Stimulated activated CD4-positive, alpha-beta T cell treated with anti-CD3 and anti-CD28 coated beads, Interleukin-2, amount 100 ng/mL, for 48 hours (primary cell): Measurements from ENCODE around the gene ALDH1L1.

Experiments
- DNase-seq, 2 donors: peaks; one replicate each; pipeline ENCODE4 v3.0.0-alpha.2; 2020

Gene ALDH1L1

DNA sequence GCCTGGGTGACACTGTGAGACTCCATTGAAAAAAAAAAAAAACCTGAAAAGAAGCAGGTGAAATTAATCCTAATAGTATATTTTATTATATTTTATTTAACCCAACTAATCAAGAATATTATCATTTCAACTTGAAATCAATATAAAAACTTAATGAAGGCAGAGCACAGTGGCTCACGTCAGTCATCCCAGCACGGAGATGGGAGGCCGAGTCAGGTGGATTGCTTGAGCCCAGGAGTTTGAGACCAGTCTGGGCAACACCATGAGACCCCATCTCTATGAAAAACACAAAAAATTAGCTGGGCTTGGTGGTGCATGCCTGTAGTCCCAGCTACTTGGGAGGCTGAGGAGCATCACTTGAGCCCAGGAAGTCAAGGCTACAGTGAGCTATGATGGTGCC is 63.2 kb downstream of the ALDH1L1 start:
- no peak for DNase-seq

DNA sequence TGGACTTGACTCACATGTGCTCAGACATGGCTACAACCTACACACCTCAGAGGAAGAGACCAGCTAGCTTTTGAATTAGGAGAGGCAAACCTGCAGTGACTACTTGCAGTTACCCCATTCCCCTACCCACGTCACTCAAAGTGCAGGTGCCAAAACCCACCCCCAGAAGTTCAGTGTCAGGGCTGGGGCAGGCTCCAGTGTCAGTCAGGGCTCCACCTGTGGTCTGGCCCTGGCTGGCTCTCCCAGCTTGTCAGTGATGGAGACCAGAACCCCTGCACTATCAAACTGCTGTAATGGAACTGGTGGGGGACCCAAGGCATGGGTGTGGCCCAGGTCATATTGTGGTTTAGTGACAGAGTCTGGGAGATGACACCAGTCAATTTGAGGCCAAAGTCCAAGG is 63.9 kb downstream of the ALDH1L1 start:
- no peak for DNase-seq

DNA sequence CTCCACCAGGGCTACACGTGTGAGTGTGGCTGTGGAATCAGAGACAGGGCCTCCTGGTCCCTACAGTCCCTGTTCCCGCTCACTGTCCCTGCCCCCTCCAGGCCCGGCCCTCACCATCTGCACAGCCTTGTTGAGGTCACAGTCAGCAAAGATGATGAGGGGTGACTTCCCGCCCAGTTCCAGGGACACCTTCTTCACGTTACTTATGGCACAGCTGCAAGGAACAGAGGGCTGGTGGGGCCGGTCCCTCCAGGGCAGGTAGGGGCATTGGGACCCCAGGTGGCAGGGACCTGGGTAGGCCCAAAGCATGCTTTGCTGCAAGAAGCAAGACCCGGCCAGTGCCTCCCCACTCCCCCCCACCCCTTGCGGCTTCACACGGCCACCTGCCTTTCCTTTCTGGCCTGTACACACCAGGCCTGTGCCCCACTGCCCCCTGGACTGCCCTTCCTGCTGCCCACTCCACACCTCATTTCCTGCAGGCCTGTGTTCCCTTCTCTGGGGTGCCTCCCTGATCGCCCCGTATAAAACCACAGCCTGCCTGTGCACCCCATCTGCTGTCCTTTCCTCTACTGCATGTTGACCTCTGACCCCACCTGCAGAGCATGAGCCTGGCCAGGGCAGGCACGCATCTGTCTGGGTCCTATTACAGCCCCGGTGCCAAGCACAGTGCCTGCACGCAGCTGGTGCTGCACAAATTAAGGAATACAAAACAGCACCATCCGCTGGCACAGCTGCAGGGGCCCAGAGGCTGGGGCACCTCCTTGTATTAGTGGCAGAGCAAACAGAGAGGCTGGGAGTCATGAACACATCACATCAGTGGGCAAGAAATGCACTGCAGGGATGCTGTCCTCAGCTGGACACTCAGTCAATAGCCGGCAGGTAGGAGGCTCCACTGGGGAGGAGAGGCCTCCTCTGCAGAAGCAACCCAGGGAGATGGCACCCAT is 65.7 kb downstream of the ALDH1L1 start:
- DNase-seq: no peak

- no peak for DNase-seq
Observed at GRCh38 chr3:126113733-126114442, 66.5 kb downstream of the ALDH1L1 start.

DNA sequence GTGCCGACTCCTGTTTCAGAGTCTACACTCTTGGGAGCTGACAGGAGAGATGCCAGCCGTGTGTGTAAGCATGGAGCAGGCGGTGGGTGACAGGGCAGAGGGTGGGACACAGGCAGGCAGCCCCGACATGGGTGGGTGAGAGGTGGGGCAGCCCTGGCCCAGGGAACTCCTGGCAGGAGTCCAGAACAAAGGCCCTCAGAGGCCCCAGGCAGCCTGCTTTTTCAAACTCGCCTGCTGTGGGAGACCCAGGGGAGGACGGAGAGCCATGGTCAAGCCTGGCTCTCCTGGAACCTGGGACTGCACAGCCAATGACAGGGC is 67.2 kb downstream of the ALDH1L1 start:
- DNase-seq: no peak

GRCh38 chr3:126112531-126113237 is 67.7 kb downstream of the ALDH1L1 start:
- no peak for DNase-seq

- DNase-seq: no peak
Observed at GRCh38 chr3:126111566-126112475, 68.6 kb downstream of the ALDH1L1 start.

DNA sequence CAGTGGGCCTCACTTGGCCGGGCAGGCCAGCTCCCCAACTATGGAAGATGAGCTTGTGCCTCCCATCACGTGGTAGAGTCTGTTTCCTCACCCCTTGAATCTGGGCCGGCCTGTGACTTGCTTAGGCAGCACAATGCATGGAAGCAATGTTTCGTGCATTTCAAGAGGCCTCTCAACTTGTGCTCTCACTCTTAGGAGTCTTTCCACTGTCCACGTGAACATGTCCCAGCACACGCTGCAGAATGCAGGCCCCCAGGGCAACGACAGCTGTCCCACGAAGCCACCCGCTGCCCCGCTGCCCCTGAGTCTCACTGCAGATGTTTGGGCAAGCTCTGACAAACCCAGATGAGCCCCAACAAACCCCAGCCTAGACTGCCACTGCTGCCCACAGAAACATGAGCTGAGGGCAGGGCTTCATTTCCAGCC is 69.2 kb downstream of the ALDH1L1 start:
- no peak for DNase-seq

DNA sequence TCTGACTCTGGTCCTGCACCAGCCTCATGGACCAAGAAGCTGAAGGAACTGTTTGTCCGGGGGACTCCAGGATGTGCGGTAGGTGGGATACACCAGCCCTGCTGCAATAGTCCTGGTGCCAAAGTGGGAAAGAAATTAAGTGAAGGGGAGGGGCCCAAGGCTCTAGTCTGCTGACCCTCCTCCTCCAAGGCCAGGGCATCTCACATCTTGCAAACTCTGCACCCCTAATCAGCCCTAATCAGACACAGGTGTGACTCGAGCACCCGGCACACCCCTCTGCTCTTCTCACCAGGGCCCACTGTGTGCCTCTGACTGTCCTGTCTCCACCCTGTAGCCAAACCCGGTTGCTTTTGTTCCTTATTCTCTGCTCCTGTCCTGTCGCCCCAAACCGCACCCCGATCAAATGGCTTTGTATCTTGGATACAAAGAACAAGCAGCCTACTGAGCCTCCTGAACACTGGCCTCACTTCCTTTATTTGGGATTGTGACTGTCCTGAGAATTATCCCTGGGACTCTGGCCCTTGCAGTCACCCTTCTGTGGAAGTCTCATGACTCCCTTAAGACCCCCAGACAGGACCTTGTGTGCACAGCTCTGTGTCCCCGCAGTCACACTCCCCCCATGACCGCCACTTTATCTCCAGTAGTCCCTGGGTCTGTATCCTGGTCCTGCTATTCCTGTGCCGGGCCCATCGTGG is 69.8 kb downstream of the ALDH1L1 start:
- DNase-seq: no peak

GRCh38 chr3:126109880-126110235 is 70.5 kb downstream of the ALDH1L1 start:
- no peak for DNase-seq

GRCh38 chr3:126109146-126109879 is 71.1 kb downstream of the ALDH1L1 start:
- no peak for DNase-seq

DNA sequence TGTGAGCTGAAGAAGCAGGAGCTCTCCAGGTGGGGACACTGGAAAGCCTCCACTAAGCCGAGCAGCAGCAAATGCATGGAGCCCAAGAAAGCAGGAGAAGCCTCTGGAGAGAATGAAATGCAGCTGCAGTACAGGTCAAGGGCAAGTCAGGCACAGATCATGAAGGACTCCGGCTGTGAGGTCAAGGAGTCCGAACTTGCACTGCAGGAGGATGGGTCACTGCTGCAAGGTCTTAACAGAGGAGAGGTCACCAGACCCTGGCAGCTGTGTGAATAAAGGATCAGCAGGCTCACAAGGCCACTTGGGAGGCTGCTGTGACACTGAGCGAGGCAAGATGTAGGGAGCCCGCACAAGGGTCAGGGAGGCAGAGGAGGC is 71.7 kb downstream of the ALDH1L1 start:
- no peak for DNase-seq

DNA sequence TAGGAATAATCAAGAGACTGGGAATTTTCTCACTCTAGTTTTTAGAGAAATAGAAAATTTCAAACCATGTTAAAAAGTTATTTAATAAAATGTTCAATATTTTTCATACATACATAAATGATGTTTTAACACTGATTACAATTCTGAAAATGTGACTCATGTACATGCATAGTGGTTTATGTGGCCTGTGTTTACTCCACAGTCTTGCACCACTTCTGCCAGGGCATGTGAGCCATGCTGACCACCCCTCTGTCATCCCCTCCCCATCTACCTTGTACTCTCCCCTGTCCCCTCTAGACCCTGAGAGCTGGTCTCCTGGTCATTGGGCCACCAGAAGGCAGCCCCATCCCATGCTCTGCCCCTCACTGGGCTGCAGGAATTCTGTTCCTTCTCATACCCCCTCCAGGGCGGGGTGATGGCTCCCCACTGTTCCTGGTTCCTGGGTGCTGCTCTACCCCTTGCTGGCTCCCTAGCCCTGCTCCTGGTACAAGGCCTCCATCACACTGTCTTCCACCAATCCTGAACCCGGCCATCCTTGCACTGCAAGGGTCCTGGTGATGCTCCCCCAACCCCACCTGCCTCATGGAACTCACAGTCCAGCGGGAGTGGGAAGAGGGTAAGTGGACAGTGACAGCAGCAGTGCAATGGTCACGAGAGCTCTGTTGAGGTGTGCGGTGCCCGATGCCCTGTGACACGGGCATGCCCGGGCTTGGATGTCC is 72.3 kb downstream of the ALDH1L1 start:
- DNase-seq: no peak

GRCh38 chr3:126107203-126107939 is 73.0 kb downstream of the ALDH1L1 start:
- DNase-seq: no peak

DNA sequence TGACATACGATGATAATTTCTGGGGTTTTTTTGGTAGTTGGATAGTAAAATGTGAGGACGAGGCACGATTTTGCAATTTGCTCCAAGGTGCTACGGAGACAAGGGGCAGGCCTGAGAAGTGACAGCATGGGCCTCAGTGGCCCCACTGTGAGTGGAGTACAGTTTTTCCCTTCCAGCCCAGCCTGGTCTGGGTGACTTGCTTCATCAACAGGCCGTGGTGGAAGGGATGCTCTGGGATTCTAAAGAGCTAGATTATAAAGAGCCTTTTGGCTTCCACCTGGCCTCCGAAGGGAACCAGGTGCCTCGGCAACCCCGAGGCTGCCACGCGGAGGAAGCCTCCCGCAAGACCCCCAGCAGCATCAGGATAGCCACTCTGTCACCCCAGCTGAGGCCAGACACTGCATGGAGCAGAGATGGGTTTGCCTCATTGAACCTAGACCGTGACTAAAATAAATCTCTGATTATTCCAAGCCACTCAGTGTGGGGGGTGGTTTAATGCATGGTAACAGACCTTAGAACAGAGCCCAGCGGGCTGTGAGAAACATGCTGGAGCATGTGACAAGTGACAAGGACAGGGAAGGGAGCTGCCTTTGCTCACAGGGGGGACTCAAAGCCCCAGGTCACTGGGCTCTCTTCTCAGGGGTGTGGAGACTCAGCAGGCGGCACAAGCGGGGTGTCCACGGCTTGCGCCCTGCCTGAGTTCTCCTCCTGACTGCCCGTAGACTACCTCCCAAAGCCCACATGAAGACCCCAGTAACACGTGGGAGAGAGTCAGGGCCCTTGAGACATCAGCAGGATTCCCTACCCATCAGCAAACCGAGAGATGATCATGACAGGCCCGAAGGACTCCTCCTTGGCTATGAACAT is 73.8 kb downstream of the ALDH1L1 start:
- DNase-seq: no peak

DNA sequence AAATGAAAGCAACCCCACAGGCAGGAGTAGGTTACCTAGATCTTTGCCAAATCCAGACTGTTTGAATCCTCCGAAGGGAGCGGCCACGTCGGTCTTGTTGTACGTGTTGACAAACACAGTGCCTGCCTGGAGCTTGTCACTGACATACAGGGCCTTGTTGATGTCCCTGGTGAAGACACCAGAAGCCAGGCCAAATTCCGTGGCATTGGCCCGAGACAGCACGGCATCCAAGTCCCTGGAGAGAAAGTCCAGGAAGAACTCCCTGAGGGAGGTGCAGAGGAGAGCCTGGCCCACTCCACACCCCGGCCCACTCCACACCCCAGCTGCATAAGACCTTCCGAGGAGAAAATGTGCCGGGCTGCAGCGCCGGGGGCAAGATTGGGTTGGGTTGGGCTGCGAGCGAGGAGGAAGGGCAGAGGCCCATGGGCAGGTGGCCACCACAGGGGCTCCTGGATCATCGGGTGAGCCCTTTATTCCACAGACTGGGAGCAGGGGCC is 74.6 kb downstream of the ALDH1L1 start:
- no peak for DNase-seq

GRCh38 chr3:126104742-126105605 is 75.4 kb downstream of the ALDH1L1 start:
- DNase-seq: no peak
